ENCODE data around the gene KCND2. TPM values are rescaled to one million over a fixed set of nuclear protein-coding genes. Genes with fewer than 3 reads are reported as not detected.

KCND2 gene
- total RNA-seq, 1 donor from 2014 or later, result 13.7 TPM

- H3K9me3 Mint-ChIP-seq (ENCODE audit: low read depth), result no peaks in the 10 kb centered on the region
- H3K4me1 Mint-ChIP-seq (ENCODE audit: low read depth), result peaks cover 33% of the 10 kb centered on the region
- DNase-seq (ENCODE audit: low spot score, unreplicated experiment), result no peak
- TF ChIP-seq, protein P1, sequence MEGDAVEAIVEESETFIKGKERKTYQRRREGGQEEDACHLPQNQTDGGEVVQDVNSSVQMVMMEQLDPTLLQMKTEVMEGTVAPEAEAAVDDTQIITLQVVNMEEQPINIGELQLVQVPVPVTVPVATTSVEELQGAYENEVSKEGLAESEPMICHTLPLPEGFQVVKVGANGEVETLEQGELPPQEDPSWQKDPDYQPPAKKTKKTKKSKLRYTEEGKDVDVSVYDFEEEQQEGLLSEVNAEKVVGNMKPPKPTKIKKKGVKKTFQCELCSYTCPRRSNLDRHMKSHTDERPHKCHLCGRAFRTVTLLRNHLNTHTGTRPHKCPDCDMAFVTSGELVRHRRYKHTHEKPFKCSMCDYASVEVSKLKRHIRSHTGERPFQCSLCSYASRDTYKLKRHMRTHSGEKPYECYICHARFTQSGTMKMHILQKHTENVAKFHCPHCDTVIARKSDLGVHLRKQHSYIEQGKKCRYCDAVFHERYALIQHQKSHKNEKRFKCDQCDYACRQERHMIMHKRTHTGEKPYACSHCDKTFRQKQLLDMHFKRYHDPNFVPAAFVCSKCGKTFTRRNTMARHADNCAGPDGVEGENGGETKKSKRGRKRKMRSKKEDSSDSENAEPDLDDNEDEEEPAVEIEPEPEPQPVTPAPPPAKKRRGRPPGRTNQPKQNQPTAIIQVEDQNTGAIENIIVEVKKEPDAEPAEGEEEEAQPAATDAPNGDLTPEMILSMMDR (IDR thresholded peaks at IDR 0.05; ENCODE audit: unreplicated experiment), result no peak
- no peaks in the 10 kb centered on the region for H3K36me3 Mint-ChIP-seq (ENCODE audit: insufficient read depth)
- H3K4me3 Mint-ChIP-seq (ENCODE audit: low read depth), result no peak overlapping the region
- H3K27me3 Mint-ChIP-seq, result no peaks in the 10 kb centered on the region
- peak overlapping the region; percentile 63 for H3K27ac Mint-ChIP-seq
Observed at GRCh38 chr7:120741371-120742042, 468.5 kb downstream of the KCND2 start.

DNA sequence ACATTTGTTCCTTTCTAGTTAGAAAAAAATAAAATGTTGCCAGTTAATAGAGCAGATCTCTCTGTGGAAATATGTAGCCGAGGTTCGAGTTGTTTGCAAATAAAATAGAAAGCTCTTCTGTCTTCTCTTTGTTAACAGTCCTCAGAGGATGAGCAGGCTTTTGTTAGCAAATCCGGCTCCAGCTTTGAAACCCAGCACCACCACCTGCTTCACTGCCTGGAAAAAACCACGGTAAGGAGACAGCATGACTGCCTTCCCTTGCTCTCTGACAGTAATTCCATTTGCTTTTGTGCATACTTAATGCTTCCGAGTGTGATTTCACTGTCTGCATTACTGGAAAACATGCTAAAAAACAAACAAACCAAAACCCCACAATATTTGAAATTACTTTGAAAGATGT is 469.4 kb downstream of the KCND2 start:
- TF ChIP-seq, protein P1 (IDR thresholded peaks at IDR 0.05; ENCODE audit: unreplicated experiment), result no peak
- Mint-ChIP-seq H3K27me3 (no peaks in the 10 kb centered on the region), H3K4me3 (ENCODE audit: low read depth) (no peak overlapping the region), H3K9me3 (ENCODE audit: low read depth) (no peaks in the 10 kb centered on the region), H3K36me3 (ENCODE audit: insufficient read depth) (no peaks in the 10 kb centered on the region), H3K4me1 (ENCODE audit: low read depth) (peaks cover 33% of the 10 kb centered on the region), H3K27ac (no peak overlapping the region)
- DNase-seq (ENCODE audit: low spot score, unreplicated experiment), result no peak

DNA sequence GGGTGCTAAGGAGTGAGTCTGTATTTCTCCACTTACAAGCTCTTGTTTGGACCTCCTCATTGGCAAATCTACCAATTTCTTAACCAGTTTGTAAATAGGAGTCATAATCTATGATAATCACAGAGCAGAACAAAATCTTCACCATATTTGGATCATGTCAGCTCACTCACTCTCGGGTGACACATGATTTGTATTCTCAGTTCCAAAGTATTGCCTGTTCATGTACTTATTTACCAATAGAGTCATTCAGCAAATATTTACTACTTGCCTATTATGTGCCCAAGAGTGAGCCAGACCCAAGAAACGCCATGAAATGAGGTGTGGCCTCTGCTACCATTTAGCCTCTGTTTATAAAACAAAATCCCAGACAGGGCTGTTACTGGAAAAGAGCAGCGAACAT is 470.2 kb downstream of the KCND2 start:
- no peak for DNase-seq (ENCODE audit: low spot score, unreplicated experiment)
- Mint-ChIP-seq H3K4me3 (ENCODE audit: low read depth) (no peak overlapping the region), H3K27me3 (no peaks in the 10 kb centered on the region), H3K4me1 (ENCODE audit: low read depth) (peaks cover 30% of the 10 kb centered on the region), H3K36me3 (ENCODE audit: insufficient read depth) (no peaks in the 10 kb centered on the region), H3K9me3 (ENCODE audit: low read depth) (no peaks in the 10 kb centered on the region), H3K27ac (no peak overlapping the region)
- TF ChIP-seq, protein P1 (IDR thresholded peaks at IDR 0.05; ENCODE audit: unreplicated experiment), result no peak

DNA sequence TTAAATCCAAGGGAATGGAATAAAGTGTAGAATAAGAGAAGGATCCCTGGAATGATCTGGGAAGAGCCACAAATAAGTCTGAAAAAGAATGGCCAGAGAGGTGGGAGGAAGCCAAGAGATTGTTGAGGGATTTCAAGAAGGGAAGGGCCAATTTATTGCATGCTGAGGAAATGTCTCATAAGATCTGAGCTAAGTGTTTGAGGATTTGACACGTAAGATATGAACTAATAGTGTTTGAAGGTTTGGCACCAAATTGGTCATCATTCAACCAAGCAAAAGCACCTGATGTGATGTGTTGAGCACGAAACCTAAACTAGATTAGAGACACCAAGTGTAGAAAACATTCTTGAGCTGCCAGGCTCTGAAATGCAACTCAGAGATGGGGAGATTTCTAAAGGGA is 487.1 kb downstream of the KCND2 start:
- TF ChIP-seq, protein P1 (IDR thresholded peaks at IDR 0.05; ENCODE audit: unreplicated experiment), result no peak
- no peak overlapping the region for H3K4me3 Mint-ChIP-seq (ENCODE audit: low read depth)
- no peaks in the 10 kb centered on the region for H3K9me3 Mint-ChIP-seq (ENCODE audit: low read depth)
- DNase-seq (ENCODE audit: low spot score, unreplicated experiment), result no peak
- no peaks in the 10 kb centered on the region for H3K4me1 Mint-ChIP-seq (ENCODE audit: low read depth)
- peaks cover 2% of the 10 kb centered on the region for H3K27me3 Mint-ChIP-seq
- no peaks in the 10 kb centered on the region for H3K36me3 Mint-ChIP-seq (ENCODE audit: insufficient read depth)
- no peak overlapping the region for H3K27ac Mint-ChIP-seq

- Mint-ChIP-seq H3K4me3 (ENCODE audit: low read depth) (no peak overlapping the region), H3K9me3 (ENCODE audit: low read depth) (no peaks in the 10 kb centered on the region), H3K4me1 (ENCODE audit: low read depth) (no peaks in the 10 kb centered on the region), H3K27ac (no peak overlapping the region), H3K36me3 (ENCODE audit: insufficient read depth) (no peaks in the 10 kb centered on the region), H3K27me3 (peaks cover 2% of the 10 kb centered on the region)
- DNase-seq (ENCODE audit: low spot score, unreplicated experiment), result no peak
- TF ChIP-seq, protein P1 (IDR thresholded peaks at IDR 0.05; ENCODE audit: unreplicated experiment), result no peak
Observed at GRCh38 chr7:120760851-120761250, 487.9 kb downstream of the KCND2 start.
